ENCODE measurements around the gene MYO5A. TPM values are rescaled to one million over a fixed set of nuclear protein-coding genes. Genes with fewer than 3 reads are reported as not detected.

Gene MYO5A
- total and polyA plus RNA-seq, 2 donors (not counting 3 experiments of a cell fraction or from before 2014, with no cell fraction given) = 31.9 to 91.9 TPM

DNA sequence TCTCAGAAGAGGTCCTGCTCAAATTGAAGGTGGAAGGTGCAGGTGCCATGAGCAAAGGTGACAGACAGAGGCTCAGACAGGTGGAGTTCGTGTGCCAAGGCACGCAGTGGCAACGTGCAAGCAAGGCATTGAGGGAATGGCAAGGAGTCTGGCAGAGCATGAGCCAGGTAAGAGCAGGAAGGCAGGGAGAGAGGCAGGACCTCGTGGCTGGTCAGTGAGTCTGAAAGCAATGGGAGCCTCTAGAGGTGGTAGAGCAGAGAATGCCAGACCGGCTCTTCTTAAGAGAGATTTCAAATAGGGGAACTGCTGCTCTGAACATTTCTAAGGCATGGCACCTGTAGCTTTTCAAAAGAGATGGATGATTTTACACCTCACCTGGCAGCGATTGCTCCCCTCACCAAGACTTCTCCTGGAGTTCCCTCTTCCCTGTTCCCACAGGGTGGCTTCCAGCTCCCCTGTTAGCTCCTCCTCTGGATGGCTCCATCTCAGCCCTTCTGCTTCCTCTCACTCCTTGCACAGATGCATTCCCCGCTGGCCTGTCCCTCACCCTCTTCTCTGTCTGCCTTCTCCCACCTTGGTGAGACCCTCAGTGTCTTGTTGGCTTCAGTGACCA lies 235.8 kb downstream of the MYO5A start:
- ChIA-PET POLR2A (no interaction called here), CTCF (interaction anchor here (1.1 kb wide), 1 partner anchor 443 kb away, joined by 3 read pairs; no protein-coding TSS in a partner anchor)
- no peak for FAIRE-seq
- Histone ChIP-seq H3K79me2 (ENCODE audit: control insufficient read depth, insufficient read depth, low read length) (no peaks in the 10 kb centered on the region), H3K9ac (replicated peaks; ENCODE audit: extremely low read depth, insufficient read depth, low read length) (no peak overlapping the region), H4K20me1 (replicated peaks; ENCODE audit: control insufficient read depth, extremely low read depth, insufficient read depth, low read length) (no peaks in the 10 kb centered on the region), H2AFZ (ENCODE audit: low read depth, low read length) (no peak overlapping the region), H3K4me3 (replicated peaks in 1 of 3; ENCODE audit: insufficient read depth in 1 of 3, low read depth in 1 of 3, low read length in 3 of 3) (no peak overlapping the region), H3K9me3 (replicated peaks; ENCODE audit: control insufficient read depth, insufficient read depth, low read length) (no peaks in the 10 kb centered on the region), H3K4me2 (ENCODE audit: insufficient read depth, low read length) (no peak overlapping the region), H3K36me3 (ENCODE audit: control insufficient read depth in 2 of 2, extremely low read depth in 1 of 2, insufficient read depth in 2 of 2, low read length in 2 of 2) (no peaks in the 10 kb centered on the region), H3K9me1 (replicated peaks; ENCODE audit: control insufficient read depth, extremely low read depth, insufficient read depth, low read length) (no peaks in the 10 kb centered on the region), H3K27me3 (ENCODE audit: control insufficient read depth in 2 of 2, insufficient read depth in 2 of 2, low read length in 2 of 2) (peaks cover 0 to 3% of the 10 kb centered on the region in 2 experiments), H3K4me1 (ENCODE audit: control insufficient read depth, extremely low read depth, insufficient read depth, low read length) (peaks cover 8% of the 10 kb centered on the region), H3K27ac (ENCODE audit: insufficient read depth, low read depth, low read length) (no peak overlapping the region)
- intact Hi-C loops (cut with micrococcal nuclease) (no loop called here), dilution Hi-C loops (cut with MboI; ENCODE audit: extremely low pct_ligation_motif_present, low sequenced_read_pairs) (no loop called here)
- DNase-seq (ENCODE audit: low read depth, low spot score) = no peak
- BruUV-seq (replicated peaks) = no TSS peak
- TF ChIP-seq GATA2 (IDR thresholded peaks at IDR 0.05; ENCODE audit: insufficient read depth, insufficient read length, low read depth, low read length) = no peak
- TF ChIP-seq POLR2A (IDR thresholded peaks at IDR 0.05; ENCODE audit: low read depth, low read length) = no peak
- TF ChIP-seq, protein P1, sequence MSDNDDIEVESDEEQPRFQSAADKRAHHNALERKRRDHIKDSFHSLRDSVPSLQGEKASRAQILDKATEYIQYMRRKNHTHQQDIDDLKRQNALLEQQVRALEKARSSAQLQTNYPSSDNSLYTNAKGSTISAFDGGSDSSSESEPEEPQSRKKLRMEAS (IDR thresholded peaks at IDR 0.05; ENCODE audit: insufficient read depth, insufficient read length) = no peak
- no peak for TF ChIP-seq EZH2 (IDR thresholded peaks at IDR 0.05; ENCODE audit: borderline replicate concordance, low read depth, low read length, severe bottlenecking)
- TF ChIP-seq MYC (IDR thresholded peaks at IDR 0.05; ENCODE audit: low read depth, low read length) = no peak
- no peak for TF ChIP-seq JUN (IDR thresholded peaks at IDR 0.05; ENCODE audit: borderline replicate concordance, insufficient read depth, insufficient read length, low read depth)

DNA sequence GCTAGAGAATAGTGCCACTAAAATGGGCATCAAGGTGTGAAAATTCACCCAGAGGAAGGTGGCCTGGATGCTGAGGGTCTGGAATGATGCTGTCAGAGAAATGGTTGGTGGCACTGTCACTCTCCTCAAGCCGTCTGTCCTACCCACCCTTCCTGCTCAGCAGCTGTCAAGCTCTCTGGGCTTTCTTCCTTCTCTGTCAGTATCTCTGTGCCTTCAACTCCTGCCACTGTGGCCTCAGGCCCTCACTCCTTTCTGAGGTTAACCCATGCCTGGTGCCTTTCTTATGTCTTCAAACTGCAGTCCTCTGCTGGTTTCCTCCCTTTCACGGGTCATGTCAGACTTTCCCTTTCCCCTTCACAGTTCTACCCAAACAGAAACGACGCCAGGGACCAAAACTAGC lies 237.5 kb downstream of the MYO5A start:
- H3K4me2 ChIP-seq (ENCODE audit: insufficient read depth, low read length) = no peak overlapping the region
- no peaks in the 10 kb centered on the region for H3K9me1 ChIP-seq (replicated peaks; ENCODE audit: control insufficient read depth, extremely low read depth, insufficient read depth, low read length)
- FAIRE-seq (no peak), DNase-seq (ENCODE audit: low read depth, low spot score) (no peak)
- ChIA-PET POLR2A (no interaction called here), CTCF (interaction anchor here (0.9 to 1.7 kb wide), 3 partner anchors 13 to 107 kb away, joined by 3 to 4 read pairs (median 3); no protein-coding TSS in a partner anchor)
- H3K4me1 ChIP-seq (ENCODE audit: control insufficient read depth, extremely low read depth, insufficient read depth, low read length) = peaks cover 7% of the 10 kb centered on the region
- H2AFZ ChIP-seq (ENCODE audit: low read depth, low read length) = no peak overlapping the region
- TF ChIP-seq, protein P1 (IDR thresholded peaks at IDR 0.05; ENCODE audit: insufficient read depth, insufficient read length) = no peak
- TF ChIP-seq FOS (IDR thresholded peaks at IDR 0.05; ENCODE audit: borderline replicate concordance, insufficient read depth, low read length) (no peak), EZH2 (IDR thresholded peaks at IDR 0.05; ENCODE audit: borderline replicate concordance, low read depth, low read length, severe bottlenecking) (no peak), POLR2AphosphoS5 (IDR thresholded peaks at IDR 0.05; ENCODE audit: insufficient read depth, low read depth, low read length) (no peak), GATA2 (IDR thresholded peaks at IDR 0.05; ENCODE audit: insufficient read depth, insufficient read length, low read depth, low read length) (no peak), POLR2A (IDR thresholded peaks at IDR 0.05; ENCODE audit: low read depth, low read length) (no peak), JUN (IDR thresholded peaks at IDR 0.05; ENCODE audit: borderline replicate concordance, insufficient read depth, insufficient read length, low read depth) (no peak), MYC (IDR thresholded peaks at IDR 0.05; ENCODE audit: low read depth, low read length) (no peak)
- TF ChIP-seq, protein P2, sequence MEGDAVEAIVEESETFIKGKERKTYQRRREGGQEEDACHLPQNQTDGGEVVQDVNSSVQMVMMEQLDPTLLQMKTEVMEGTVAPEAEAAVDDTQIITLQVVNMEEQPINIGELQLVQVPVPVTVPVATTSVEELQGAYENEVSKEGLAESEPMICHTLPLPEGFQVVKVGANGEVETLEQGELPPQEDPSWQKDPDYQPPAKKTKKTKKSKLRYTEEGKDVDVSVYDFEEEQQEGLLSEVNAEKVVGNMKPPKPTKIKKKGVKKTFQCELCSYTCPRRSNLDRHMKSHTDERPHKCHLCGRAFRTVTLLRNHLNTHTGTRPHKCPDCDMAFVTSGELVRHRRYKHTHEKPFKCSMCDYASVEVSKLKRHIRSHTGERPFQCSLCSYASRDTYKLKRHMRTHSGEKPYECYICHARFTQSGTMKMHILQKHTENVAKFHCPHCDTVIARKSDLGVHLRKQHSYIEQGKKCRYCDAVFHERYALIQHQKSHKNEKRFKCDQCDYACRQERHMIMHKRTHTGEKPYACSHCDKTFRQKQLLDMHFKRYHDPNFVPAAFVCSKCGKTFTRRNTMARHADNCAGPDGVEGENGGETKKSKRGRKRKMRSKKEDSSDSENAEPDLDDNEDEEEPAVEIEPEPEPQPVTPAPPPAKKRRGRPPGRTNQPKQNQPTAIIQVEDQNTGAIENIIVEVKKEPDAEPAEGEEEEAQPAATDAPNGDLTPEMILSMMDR (IDR thresholded peaks at IDR 0.05; ENCODE audit: extremely low read depth in 1 of 2, insufficient read depth in 1 of 2, low read depth in 1 of 2, low read length in 2 of 2) = no peak
- no TSS peak for BruUV-seq (replicated peaks)
- H3K27ac ChIP-seq (ENCODE audit: insufficient read depth, low read depth, low read length) = no peak overlapping the region
- no peaks in the 10 kb centered on the region for H4K20me1 ChIP-seq (replicated peaks; ENCODE audit: control insufficient read depth, extremely low read depth, insufficient read depth, low read length)
- no peaks in the 10 kb centered on the region for H3K79me2 ChIP-seq (ENCODE audit: control insufficient read depth, insufficient read depth, low read length)
- intact Hi-C loops (cut with micrococcal nuclease) = no loop called here
- H3K9me3 ChIP-seq (replicated peaks; ENCODE audit: control insufficient read depth, insufficient read depth, low read length) = no peaks in the 10 kb centered on the region
- H3K9ac ChIP-seq (replicated peaks; ENCODE audit: extremely low read depth, insufficient read depth, low read length) = no peak overlapping the region
- no peak overlapping the region for H3K4me3 ChIP-seq (replicated peaks in 1 of 3; ENCODE audit: insufficient read depth in 1 of 3, low read depth in 1 of 3, low read length in 3 of 3)
- H3K36me3 ChIP-seq (ENCODE audit: control insufficient read depth in 2 of 2, extremely low read depth in 1 of 2, insufficient read depth in 2 of 2, low read length in 2 of 2) = no peaks in the 10 kb centered on the region
- peaks cover 0 to 3% of the 10 kb centered on the region in 2 experiments for H3K27me3 ChIP-seq (ENCODE audit: control insufficient read depth in 2 of 2, insufficient read depth in 2 of 2, low read length in 2 of 2)
- dilution Hi-C loops (cut with MboI; ENCODE audit: extremely low pct_ligation_motif_present, low sequenced_read_pairs) = no loop called here

All from endothelial cell of umbilical vein (primary cell).